Measurements from ENCODE around the gene MYO15A.

MYO15A gene

GRCh38 chr17:18121144-18121910 lies 12.8 kb downstream of the MYO15A start:
- in situ Hi-C loops (cut with HindIII; ENCODE audit: low sequenced_read_pairs) = no loop called here
- TF ChIP-seq, protein P1, sequence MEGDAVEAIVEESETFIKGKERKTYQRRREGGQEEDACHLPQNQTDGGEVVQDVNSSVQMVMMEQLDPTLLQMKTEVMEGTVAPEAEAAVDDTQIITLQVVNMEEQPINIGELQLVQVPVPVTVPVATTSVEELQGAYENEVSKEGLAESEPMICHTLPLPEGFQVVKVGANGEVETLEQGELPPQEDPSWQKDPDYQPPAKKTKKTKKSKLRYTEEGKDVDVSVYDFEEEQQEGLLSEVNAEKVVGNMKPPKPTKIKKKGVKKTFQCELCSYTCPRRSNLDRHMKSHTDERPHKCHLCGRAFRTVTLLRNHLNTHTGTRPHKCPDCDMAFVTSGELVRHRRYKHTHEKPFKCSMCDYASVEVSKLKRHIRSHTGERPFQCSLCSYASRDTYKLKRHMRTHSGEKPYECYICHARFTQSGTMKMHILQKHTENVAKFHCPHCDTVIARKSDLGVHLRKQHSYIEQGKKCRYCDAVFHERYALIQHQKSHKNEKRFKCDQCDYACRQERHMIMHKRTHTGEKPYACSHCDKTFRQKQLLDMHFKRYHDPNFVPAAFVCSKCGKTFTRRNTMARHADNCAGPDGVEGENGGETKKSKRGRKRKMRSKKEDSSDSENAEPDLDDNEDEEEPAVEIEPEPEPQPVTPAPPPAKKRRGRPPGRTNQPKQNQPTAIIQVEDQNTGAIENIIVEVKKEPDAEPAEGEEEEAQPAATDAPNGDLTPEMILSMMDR (IDR thresholded peaks at IDR 0.05; ENCODE audit: low read depth, low read length, missing control alignments) = no peak
- no peak overlapping the region for H3K4me3 ChIP-seq (ENCODE audit: low read depth, low read length)
- DNase-seq (ENCODE audit: low read depth) = no peak

DNA sequence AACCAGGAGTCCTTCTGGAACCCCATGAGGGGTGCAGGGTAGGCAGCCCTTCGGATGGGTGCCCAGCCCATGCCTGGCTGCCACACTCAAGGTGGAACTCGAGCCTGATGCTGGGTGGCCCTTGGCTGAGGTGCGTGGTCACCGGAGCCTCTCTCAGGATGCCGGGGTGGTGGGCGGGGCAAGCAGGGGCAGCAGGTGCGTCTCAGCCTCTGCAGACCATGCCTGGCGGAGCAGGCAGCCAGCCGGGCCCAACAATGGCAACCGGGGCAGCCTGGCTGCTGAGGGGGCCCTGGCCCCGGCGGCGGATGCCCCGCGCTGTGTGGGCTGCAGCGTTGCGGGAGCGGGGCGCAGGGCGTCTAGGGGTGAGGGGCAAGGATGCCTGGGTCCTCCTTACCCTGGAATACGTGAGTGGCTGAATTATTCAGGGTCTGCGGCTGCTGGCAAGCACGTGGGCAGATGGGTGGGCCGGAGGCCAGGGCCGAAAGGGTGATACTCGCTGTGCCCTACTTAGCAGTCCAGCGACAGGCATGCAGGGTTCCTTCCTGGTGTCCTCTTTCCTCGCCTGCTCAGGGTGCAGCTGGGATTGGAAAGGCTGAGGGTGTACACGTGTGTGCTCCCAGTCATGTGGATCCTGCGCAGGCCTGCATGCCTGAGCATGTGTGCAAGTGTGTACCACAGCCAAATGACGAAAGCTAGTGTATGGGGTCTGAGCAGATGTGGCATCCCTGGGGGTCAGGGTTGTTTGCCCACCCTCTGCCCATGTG lies 14.6 kb downstream of the MYO15A start:
- in situ Hi-C loops (cut with HindIII; ENCODE audit: low sequenced_read_pairs) = no loop called here
- H3K4me3 ChIP-seq (ENCODE audit: low read depth, low read length) = no peak overlapping the region
- TF ChIP-seq, protein P1 (IDR thresholded peaks at IDR 0.05; ENCODE audit: low read depth, low read length, missing control alignments) = no peak
- no peak for DNase-seq (ENCODE audit: low read depth)

DNA sequence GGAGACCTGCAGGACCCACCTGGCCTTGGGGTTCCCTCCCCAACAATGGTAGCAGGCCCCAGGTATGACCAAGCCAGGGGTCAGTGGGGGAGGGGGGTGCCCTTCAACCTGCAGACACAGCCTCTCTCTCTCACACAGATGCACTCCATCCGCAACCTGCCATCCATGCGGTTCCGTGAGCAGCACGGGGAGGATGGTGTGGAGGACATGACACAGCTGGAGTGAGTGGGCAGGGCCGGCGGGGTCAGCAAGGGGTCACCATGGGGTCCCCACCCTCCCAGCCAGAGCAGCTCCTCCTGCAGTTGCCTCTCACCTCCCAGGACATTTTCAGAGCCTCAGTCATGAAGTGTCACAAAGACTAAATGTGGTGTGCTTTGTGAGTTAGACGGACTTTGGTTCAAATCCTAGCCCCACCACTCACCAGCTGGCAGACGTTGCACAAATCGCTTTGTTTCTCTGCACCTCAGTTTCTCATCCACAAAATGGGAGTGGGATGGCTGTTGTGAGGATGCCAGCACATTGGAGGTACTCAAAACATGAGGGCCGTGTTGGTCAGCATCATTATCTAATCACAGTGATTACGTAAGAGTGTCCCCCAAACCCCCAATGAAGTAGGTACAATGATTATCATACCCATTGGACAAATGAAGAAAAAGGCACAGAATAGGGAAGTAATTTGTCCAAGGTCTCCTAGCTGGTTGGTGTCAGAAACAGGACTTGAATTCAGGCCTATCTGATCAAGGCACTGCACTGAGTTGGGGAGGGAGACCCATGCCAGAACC lies 16.0 kb downstream of the MYO15A start:
- in situ Hi-C loops (cut with HindIII; ENCODE audit: low sequenced_read_pairs) = no loop called here
- no peak for DNase-seq (ENCODE audit: low read depth)
- TF ChIP-seq, protein P1 (IDR thresholded peaks at IDR 0.05; ENCODE audit: low read depth, low read length, missing control alignments) = no peak
- H3K4me3 ChIP-seq (ENCODE audit: low read depth, low read length) = no peak overlapping the region

- in situ Hi-C loops (cut with HindIII; ENCODE audit: low sequenced_read_pairs) = no loop called here
- TF ChIP-seq, protein P1 (IDR thresholded peaks at IDR 0.05; ENCODE audit: low read depth, low read length, missing control alignments) = no peak
- no peak overlapping the region for H3K4me3 ChIP-seq (ENCODE audit: low read depth, low read length)
- peak; percentile 8 for DNase-seq (ENCODE audit: low read depth)
These were observed 20.5 kb downstream of the MYO15A start for GRCh38 chr17:18129041-18129502.

- TF ChIP-seq, protein P1 (IDR thresholded peaks at IDR 0.05; ENCODE audit: low read depth, low read length, missing control alignments) = no peak
- no peak for DNase-seq (ENCODE audit: low read depth)
- H3K4me3 ChIP-seq (ENCODE audit: low read depth, low read length) = no peak overlapping the region
- in situ Hi-C loops (cut with HindIII; ENCODE audit: low sequenced_read_pairs) = no loop called here
These were observed 24.2 kb downstream of the MYO15A start for GRCh38 chr17:18132711-18133110.

DNA sequence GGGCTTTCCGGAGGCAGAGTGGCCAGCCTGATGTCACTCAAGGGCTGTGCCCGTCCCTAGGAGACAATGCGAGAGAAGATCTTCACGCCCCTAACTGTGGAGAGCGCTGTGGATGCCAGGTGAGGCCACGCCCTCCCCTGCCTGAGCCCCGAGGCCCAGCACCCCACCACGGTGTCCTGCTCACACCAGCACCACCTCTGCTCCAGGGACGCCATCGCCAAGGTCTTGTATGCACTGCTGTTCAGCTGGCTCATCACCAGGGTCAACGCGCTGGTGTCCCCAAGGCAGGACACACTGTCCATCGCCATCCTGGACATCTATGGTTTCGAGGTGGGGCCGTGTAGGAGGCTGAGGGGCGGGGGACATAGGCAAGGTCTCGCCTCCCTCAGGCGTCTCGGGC lies 27.8 kb downstream of the MYO15A start:
- H3K4me3 ChIP-seq (ENCODE audit: low read depth, low read length) = no peak overlapping the region
- DNase-seq (ENCODE audit: low read depth) = no peak
- in situ Hi-C loops (cut with HindIII; ENCODE audit: low sequenced_read_pairs) = no loop called here
- TF ChIP-seq, protein P1 (IDR thresholded peaks at IDR 0.05; ENCODE audit: low read depth, low read length, missing control alignments) = no peak

All from astrocyte of the cerebellum (primary cell).